Measurements from ENCODE around the gene SPATS1.

SPATS1 gene

DNA sequence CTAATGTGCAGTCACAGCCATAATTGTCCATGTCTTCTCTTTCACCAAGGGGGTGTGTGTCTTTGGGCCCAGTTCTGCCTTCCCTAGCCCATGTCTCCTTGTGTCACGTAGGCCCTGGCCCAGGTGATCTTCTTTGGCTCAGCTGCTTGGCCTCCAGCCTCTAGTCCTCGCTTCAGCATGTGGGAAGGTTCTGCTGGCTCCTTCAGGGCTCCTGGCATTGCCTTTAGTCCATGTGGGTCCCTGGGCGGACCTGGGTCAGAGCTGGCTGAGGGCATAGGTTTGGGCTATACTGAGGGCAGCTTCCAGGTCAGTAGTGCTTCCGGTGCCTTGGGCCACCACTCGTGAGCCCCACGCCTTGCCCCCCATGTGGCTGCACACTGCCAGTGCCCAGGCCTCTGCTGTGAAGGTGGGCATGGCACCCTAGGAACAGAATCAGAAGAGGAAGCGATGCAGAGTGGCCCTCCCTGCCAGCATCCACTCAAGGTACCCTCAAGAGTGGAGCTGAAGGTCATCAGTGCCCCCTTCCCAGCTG lies 42.1 kb upstream of the SPATS1 start:
- DNase-seq (ENCODE audit: low read depth), result no peak
- TF ChIP-seq, protein P1, sequence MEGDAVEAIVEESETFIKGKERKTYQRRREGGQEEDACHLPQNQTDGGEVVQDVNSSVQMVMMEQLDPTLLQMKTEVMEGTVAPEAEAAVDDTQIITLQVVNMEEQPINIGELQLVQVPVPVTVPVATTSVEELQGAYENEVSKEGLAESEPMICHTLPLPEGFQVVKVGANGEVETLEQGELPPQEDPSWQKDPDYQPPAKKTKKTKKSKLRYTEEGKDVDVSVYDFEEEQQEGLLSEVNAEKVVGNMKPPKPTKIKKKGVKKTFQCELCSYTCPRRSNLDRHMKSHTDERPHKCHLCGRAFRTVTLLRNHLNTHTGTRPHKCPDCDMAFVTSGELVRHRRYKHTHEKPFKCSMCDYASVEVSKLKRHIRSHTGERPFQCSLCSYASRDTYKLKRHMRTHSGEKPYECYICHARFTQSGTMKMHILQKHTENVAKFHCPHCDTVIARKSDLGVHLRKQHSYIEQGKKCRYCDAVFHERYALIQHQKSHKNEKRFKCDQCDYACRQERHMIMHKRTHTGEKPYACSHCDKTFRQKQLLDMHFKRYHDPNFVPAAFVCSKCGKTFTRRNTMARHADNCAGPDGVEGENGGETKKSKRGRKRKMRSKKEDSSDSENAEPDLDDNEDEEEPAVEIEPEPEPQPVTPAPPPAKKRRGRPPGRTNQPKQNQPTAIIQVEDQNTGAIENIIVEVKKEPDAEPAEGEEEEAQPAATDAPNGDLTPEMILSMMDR (IDR thresholded peaks at IDR 0.05; ENCODE audit: insufficient read depth, low read depth, low read length, missing control alignments), result no peak
- no peak overlapping the region for H3K4me3 ChIP-seq (ENCODE audit: low read length)

DNA sequence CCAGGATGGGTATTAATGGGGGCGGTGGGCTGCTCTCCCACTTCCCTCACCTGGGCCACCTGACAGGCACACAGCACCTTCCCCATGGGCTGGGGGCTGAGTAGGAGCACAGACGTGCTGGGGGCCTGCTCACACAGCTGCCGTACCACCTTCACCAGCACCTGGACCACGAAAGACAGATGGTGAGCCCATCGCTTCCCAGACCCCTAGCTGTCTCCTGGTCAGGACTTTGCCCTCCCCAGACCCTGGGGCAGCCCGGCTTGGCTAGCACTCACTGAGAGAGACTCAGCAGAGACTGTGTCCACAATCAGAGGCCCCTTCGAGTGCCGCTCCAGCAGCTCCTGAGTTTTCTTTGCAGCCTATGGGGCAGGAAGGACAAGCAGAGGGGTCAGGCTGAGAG lies 41.3 kb upstream of the SPATS1 start:
- no peak overlapping the region for H3K4me3 ChIP-seq (ENCODE audit: low read length)
- TF ChIP-seq, protein P1 (IDR thresholded peaks at IDR 0.05; ENCODE audit: insufficient read depth, low read depth, low read length, missing control alignments), result no peak
- no peak for DNase-seq (ENCODE audit: low read depth)

DNA sequence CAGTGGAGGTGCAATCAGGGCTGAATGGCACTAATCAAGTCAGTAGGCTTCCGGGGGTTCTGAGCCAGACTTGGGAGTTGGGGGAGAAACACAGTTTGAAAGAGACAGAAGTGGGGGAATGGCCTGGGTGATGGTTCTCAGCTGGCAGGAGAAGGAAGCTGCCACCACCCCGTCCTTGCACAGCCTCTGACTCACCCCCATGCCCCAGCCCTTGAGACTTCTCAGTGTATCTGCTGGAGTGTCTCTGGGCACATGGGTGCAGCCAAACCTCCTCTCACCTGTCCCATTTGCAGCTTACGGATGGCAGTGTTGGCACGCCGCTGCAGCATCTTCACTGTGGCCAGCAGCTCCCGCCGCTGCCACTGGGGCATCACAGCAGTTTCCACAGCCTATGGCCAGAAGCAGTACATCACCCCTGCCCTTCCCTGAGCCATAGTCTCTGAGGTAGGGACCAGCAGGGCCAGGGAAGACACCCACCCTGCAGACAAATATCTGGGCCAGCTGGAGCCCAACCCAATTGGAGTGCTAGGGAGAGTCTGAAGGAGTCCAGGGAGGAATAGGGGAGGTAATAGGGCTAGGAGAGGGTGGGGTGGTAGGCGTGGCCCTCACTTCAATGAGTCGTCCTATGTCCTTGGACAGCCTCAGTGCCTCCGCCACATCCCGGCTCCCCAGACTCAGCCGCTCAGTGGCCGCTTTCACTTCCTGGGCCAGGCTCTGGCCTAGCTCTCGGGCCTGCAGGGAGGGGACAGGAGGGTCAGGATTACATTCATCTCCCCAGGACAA lies 40.5 kb upstream of the SPATS1 start:
- DNase-seq (ENCODE audit: low read depth), result peak; percentile 31
- TF ChIP-seq, protein P1 (IDR thresholded peaks at IDR 0.05; ENCODE audit: insufficient read depth, low read depth, low read length, missing control alignments), result no peak
- H3K4me3 ChIP-seq (ENCODE audit: low read length), result no peak overlapping the region

DNA sequence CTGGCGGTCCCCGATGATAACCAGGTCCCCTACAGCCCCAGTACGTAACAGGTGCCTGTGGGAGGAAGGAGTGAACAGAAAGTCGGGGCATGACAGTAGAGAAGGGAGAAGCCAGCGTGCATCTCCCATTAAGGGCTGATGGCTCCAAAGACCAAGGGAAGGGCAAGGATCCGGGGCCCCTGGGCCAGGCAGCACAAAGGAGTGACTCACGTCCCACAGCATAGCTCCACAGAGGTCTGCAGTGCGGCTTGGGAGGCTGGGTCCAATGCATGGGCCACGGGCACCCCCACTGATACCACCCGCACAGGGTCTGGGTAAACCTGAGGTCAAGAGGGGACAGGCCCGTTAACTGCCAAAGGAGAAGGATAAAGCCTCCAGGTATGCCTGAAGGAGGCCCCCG lies 39.6 kb upstream of the SPATS1 start:
- TF ChIP-seq, protein P1 (IDR thresholded peaks at IDR 0.05; ENCODE audit: insufficient read depth, low read depth, low read length, missing control alignments), result no peak
- no peak overlapping the region for H3K4me3 ChIP-seq (ENCODE audit: low read length)
- DNase-seq (ENCODE audit: low read depth), result no peak

DNA sequence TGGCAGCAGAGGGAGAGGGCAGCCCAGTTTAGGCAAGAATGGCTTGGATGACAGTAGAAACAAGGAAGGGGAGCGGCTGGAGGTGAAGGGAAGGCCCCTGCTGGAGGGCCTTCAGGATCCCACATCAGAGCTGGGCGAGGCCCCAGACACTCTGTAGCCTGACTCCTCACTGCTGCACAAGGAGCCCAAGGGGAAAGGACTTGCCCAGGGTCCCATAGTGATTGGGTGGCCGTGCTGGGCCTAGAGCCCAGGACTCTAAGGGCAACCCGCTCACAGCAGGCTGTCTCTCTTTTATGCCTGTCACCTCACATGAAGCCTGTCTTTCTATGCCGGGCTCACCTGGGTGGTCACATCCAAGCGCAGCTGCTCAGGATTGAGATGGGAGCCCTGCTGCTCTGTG lies 38.6 kb upstream of the SPATS1 start:
- DNase-seq (ENCODE audit: low read depth), result no peak
- TF ChIP-seq, protein P1 (IDR thresholded peaks at IDR 0.05; ENCODE audit: insufficient read depth, low read depth, low read length, missing control alignments), result no peak
- no peak overlapping the region for H3K4me3 ChIP-seq (ENCODE audit: low read length)

DNA sequence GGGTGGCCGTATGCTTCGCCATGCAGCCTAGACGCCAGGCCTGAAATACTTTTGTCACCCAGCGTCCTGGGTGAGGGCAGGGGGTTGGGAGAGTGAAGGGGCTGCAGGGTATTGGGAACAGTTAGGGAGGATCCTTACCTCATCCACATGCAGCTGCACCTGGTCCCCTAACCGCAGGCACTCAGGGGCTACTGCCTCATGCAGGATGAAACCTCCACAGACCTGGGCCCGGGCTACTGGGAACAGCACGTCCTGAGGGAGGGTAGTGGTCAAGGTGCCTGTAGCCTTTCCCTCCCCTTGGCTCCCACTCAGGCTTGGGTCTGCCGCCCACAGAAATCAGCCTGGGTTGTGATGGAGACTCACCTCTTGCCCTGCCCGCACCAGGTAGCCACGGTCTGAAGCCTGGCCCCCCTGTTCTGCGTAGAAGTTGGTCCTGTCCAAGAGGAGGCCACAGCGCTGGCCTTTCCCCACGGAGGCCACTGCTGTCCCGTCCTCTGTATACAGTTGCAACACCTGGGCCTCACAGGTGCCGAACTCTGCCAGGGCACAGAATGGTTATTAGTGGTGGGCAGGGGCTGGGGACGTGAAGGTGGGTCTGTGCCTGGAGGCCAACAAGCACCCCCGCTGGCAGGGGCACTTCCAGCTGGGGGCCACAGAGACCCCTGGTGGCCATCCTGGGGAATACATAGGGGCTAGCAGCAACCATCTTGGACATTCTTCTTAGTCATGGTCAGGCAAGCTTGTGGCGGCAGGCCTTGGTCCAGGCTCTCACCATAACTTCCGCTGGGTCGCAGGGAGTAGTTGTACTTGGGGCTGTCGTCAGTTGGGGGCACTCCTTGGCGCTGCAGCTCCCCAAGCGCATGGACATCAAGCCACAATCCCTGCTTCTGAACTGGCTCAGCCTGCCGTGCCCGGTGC lies 37.9 kb upstream of the SPATS1 start:
- peak; percentile 39 for DNase-seq (ENCODE audit: low read depth)
- TF ChIP-seq, protein P1 (IDR thresholded peaks at IDR 0.05; ENCODE audit: insufficient read depth, low read depth, low read length, missing control alignments), result peak; percentile 70
- H3K4me3 ChIP-seq (ENCODE audit: low read length), result no peak overlapping the region
